ENCODE measurements around the gene DPP9.

Gene DPP9

DNA sequence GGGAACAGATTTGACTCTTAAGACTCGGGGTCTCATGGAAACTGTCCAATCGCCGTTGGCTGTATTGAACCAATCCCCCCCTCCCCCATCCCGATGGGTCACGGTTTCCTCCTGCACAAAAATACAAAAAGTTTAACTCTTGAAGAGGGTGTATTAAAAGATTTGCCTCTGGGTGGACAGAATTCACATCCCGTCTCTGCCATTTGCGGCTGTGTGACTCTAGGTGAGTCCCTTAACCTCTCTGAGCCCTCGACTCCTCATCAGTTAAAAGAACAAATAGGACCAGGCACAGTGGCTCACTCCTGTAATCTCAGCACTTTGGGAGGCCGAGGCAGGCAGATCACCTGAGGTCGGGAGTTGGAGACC lies 36.6 kb upstream of the DPP9 start:
- TF ChIP-seq, protein P1, sequence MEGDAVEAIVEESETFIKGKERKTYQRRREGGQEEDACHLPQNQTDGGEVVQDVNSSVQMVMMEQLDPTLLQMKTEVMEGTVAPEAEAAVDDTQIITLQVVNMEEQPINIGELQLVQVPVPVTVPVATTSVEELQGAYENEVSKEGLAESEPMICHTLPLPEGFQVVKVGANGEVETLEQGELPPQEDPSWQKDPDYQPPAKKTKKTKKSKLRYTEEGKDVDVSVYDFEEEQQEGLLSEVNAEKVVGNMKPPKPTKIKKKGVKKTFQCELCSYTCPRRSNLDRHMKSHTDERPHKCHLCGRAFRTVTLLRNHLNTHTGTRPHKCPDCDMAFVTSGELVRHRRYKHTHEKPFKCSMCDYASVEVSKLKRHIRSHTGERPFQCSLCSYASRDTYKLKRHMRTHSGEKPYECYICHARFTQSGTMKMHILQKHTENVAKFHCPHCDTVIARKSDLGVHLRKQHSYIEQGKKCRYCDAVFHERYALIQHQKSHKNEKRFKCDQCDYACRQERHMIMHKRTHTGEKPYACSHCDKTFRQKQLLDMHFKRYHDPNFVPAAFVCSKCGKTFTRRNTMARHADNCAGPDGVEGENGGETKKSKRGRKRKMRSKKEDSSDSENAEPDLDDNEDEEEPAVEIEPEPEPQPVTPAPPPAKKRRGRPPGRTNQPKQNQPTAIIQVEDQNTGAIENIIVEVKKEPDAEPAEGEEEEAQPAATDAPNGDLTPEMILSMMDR (IDR thresholded peaks at IDR 0.05; ENCODE audit: insufficient read depth, low read length) = no peak
- TF ChIP-seq, protein P2, sequence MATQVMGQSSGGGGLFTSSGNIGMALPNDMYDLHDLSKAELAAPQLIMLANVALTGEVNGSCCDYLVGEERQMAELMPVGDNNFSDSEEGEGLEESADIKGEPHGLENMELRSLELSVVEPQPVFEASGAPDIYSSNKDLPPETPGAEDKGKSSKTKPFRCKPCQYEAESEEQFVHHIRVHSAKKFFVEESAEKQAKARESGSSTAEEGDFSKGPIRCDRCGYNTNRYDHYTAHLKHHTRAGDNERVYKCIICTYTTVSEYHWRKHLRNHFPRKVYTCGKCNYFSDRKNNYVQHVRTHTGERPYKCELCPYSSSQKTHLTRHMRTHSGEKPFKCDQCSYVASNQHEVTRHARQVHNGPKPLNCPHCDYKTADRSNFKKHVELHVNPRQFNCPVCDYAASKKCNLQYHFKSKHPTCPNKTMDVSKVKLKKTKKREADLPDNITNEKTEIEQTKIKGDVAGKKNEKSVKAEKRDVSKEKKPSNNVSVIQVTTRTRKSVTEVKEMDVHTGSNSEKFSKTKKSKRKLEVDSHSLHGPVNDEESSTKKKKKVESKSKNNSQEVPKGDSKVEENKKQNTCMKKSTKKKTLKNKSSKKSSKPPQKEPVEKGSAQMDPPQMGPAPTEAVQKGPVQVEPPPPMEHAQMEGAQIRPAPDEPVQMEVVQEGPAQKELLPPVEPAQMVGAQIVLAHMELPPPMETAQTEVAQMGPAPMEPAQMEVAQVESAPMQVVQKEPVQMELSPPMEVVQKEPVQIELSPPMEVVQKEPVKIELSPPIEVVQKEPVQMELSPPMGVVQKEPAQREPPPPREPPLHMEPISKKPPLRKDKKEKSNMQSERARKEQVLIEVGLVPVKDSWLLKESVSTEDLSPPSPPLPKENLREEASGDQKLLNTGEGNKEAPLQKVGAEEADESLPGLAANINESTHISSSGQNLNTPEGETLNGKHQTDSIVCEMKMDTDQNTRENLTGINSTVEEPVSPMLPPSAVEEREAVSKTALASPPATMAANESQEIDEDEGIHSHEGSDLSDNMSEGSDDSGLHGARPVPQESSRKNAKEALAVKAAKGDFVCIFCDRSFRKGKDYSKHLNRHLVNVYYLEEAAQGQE (IDR thresholded peaks at IDR 0.05; ENCODE audit: insufficient replicate concordance, low read depth) = no peak
- TF ChIP-seq POLR2AphosphoS5 (IDR thresholded peaks at IDR 0.05; ENCODE audit: low read depth) (no peak), SPI1 (IDR thresholded peaks at IDR 0.05; ENCODE audit: borderline replicate concordance, low read depth) (no peak), GABPA (IDR thresholded peaks at IDR 0.05; ENCODE audit: low read depth) (no peak)
- Histone ChIP-seq H3K27ac (replicated peaks) (no peak overlapping the region), H3K27me3 (ENCODE audit: insufficient read depth, poor library complexity, severe bottlenecking) (peaks cover 15% of the 10 kb centered on the region), H3K4me3 (replicated peaks; ENCODE audit: insufficient read depth, low read length) (no peak overlapping the region)
- DNase-seq (ENCODE audit: low read depth in 1 of 2, low spot score in 1 of 2) = no peak

DNA sequence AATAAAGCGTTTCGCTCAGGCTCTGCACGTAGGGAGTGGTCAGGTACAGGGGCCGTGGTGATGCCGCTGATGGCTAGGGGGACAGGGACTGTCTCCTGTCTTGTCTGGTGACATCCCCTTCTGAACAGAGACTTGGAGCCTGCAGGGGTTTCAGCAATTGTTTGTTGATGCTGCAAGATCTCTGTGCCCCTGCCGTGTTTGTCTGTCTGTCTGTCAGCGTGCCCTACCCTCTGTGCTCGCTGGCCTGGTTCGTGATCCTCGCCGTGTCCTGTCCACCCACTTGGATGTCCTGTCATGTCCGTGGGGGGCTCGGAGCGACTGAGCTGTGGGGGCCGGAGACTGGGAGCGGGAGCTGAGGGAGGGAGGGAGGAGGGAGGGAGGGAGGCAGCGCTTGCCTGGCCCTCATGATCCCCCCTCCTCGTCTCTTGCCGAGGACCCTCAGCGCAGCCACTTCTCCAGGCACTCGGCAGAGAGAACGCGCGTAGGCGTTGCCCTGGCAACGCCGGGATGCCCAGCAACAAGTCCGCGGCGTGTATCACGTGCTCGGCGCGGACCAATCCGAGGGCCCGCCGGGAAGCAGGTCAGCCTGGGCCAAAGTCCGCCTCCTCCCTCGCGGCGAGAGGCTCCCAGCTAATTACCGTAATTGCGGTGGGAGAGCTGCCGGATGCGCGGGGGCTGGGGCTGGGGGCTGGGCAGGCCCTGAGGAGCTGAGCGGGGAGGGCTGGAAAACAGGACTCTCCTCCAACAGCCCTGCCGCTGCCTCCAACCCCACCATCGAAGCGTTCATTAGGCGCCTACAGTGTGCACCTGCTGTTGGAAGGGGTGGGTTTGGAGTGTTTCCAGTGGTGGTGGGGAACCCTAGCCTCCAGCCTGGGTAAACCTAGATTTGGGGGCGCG lies 36.0 kb upstream of the DPP9 start:
- no peak for TF ChIP-seq SPI1 (IDR thresholded peaks at IDR 0.05; ENCODE audit: borderline replicate concordance, low read depth)
- H3K27me3 ChIP-seq (ENCODE audit: insufficient read depth, poor library complexity, severe bottlenecking) = peaks cover 15% of the 10 kb centered on the region
- no peak overlapping the region for H3K4me3 ChIP-seq (replicated peaks; ENCODE audit: insufficient read depth, low read length)
- no peak overlapping the region for H3K27ac ChIP-seq (replicated peaks)
- peak; percentile 57 to 86 for DNase-seq (ENCODE audit: low read depth in 1 of 2, low spot score in 1 of 2)

DNA sequence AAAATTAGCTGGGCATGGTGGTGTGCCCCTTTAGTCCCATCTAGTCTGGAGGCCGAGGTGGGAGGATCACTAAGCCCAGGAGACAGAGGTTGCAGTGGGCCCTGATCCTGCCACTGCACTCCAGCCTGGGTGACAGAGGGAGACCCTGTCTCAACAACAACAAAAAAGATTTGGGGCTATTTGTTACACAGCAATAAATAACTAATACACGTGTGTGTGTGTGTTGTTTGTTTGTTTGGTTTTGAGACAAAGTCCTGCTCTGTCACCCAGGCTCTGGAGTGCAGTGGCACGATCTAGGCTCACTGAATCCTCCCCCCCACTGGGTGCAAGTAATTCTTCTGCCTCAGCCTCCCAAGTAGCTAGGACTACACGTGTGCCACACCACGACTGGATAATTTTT lies 35.0 kb upstream of the DPP9 start:
- no peak for DNase-seq (ENCODE audit: low read depth in 1 of 2, low spot score in 1 of 2)
- peaks cover 15% of the 10 kb centered on the region for H3K27me3 ChIP-seq (ENCODE audit: insufficient read depth, poor library complexity, severe bottlenecking)
- TF ChIP-seq, protein P2 (IDR thresholded peaks at IDR 0.05; ENCODE audit: insufficient replicate concordance, low read depth) = no peak
- TF ChIP-seq, protein P1 (IDR thresholded peaks at IDR 0.05; ENCODE audit: insufficient read depth, low read length) = no peak
- TF ChIP-seq GABPA (IDR thresholded peaks at IDR 0.05; ENCODE audit: low read depth) = no peak
- no peak for TF ChIP-seq POLR2AphosphoS5 (IDR thresholded peaks at IDR 0.05; ENCODE audit: low read depth)
- no peak for TF ChIP-seq SPI1 (IDR thresholded peaks at IDR 0.05; ENCODE audit: borderline replicate concordance, low read depth)
- H3K27ac ChIP-seq (replicated peaks) = no peak overlapping the region
- no peak overlapping the region for H3K4me3 ChIP-seq (replicated peaks; ENCODE audit: insufficient read depth, low read length)

DNA sequence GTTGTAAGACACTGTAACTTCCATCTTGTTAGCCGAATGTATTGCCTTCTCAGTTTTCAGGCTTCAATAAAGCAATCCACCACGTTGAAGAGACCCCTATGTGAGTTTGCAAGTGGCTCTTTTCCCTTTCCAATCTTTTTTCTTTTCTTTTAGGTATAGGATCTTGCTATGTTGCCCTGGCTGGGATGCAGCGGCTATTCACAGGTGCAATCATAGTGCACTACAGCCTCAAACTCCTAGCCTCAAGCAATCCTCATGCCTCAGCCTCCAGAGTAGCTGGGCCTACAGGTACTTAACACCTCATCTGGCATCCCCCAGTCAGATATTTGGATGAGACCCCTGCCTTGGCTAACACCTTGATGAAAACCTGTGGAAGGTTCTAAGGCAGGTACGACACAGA lies 34.4 kb upstream of the DPP9 start:
- Histone ChIP-seq H3K4me3 (replicated peaks; ENCODE audit: insufficient read depth, low read length) (no peak overlapping the region), H3K27me3 (ENCODE audit: insufficient read depth, poor library complexity, severe bottlenecking) (peaks cover 15% of the 10 kb centered on the region), H3K27ac (replicated peaks) (no peak overlapping the region)
- DNase-seq (ENCODE audit: low read depth in 1 of 2, low spot score in 1 of 2) = no peak
- TF ChIP-seq SPI1 (IDR thresholded peaks at IDR 0.05; ENCODE audit: borderline replicate concordance, low read depth) (no peak), GABPA (IDR thresholded peaks at IDR 0.05; ENCODE audit: low read depth) (no peak), POLR2AphosphoS5 (IDR thresholded peaks at IDR 0.05; ENCODE audit: low read depth) (no peak)
- TF ChIP-seq, protein P1 (IDR thresholded peaks at IDR 0.05; ENCODE audit: insufficient read depth, low read length) = no peak
- TF ChIP-seq, protein P2 (IDR thresholded peaks at IDR 0.05; ENCODE audit: insufficient replicate concordance, low read depth) = no peak

Measured in HL-60 (cell line).